Dermis blood vessel endothelial cell (primary cell): ENCODE measurements around the gene SPEF2. TPM values are rescaled to one million over a fixed set of nuclear protein-coding genes. Genes with fewer than 3 reads are reported as not detected.
A peak's percentile ranks its signal among the peaks of the same experiment; 100 is the strongest.

ENCODE experiments used
- DNase-seq: peaks from one replicate; pipeline ENCODE4 v3.0.0; 2010
- total RNA-seq: library from RNA; depleted of rRNA; stranded (reverse); fragments of >200 nt; gene quantifications from 2 replicates; pipeline ENCODE4 v1.2.3, GENCODE V29; 2014

SPEF2 gene
- total RNA-seq, 1 donor from 2014 or later, result 1.2 TPM

GRCh38 chr5:35783551-35783950 lies 165.9 kb downstream of the SPEF2 start:
- no peak for DNase-seq

GRCh38 chr5:35785601-35786085 lies 168.0 kb downstream of the SPEF2 start:
- no peak for DNase-seq

- peak; percentile 85 for DNase-seq
Measured at GRCh38 chr5:35788724-35789123, 171.1 kb downstream of the SPEF2 start.

GRCh38 chr5:35789732-35790456 lies 172.2 kb downstream of the SPEF2 start:
- DNase-seq, result no peak

- no peak for DNase-seq
Measured at GRCh38 chr5:35790457-35790822, 172.8 kb downstream of the SPEF2 start.

GRCh38 chr5:35794328-35794619 lies 176.6 kb downstream of the SPEF2 start:
- no peak for DNase-seq

- DNase-seq, result no peak
Measured at GRCh38 chr5:35794684-35795375, 177.2 kb downstream of the SPEF2 start.

GRCh38 chr5:35799181-35799580 lies 181.5 kb downstream of the SPEF2 start:
- no peak for DNase-seq

GRCh38 chr5:35799753-35800152 lies 182.1 kb downstream of the SPEF2 start:
- DNase-seq, result no peak

GRCh38 chr5:35803191-35803651 lies 185.6 kb downstream of the SPEF2 start:
- peak; percentile 80 for DNase-seq

GRCh38 chr5:35804201-35804653 lies 186.6 kb downstream of the SPEF2 start:
- DNase-seq, result no peak

- no peak for DNase-seq
Measured at GRCh38 chr5:35804841-35805240, 187.2 kb downstream of the SPEF2 start.

- DNase-seq, result no peak
Measured at GRCh38 chr5:35810601-35811000, 192.9 kb downstream of the SPEF2 start.

- no peak for DNase-seq
Measured at GRCh38 chr5:35811108-35811741, 193.6 kb downstream of the SPEF2 start.

- DNase-seq, result no peak
Measured at GRCh38 chr5:35813521-35813920, 195.9 kb downstream of the SPEF2 start.

GRCh38 chr5:35815089-35815936 lies 197.7 kb downstream of the SPEF2 start:
- peak; percentile 20 for DNase-seq

GRCh38 chr5:35816881-35817521 lies 199.3 kb downstream of the SPEF2 start:
- no peak for DNase-seq

GRCh38 chr5:35819026-35819425 lies 201.4 kb downstream of the SPEF2 start:
- DNase-seq, result no peak

GRCh38 chr5:35819668-35820067 lies 202.0 kb downstream of the SPEF2 start:
- DNase-seq, result no peak

GRCh38 chr5:35820735-35821134 lies 203.1 kb downstream of the SPEF2 start:
- no peak for DNase-seq

GRCh38 chr5:35821513-35821912 lies 203.8 kb downstream of the SPEF2 start:
- DNase-seq, result no peak

GRCh38 chr5:35822511-35822910 lies 204.8 kb downstream of the SPEF2 start:
- DNase-seq, result no peak
